OCI-LY1 (cell line): ENCODE results near the gene TPCN1.

Source experiments
- H2AFZ ChIP-seq: fragments of 200-600 bp; sonication (generic), shearing (Covaris generic); 2 replicates; pipeline ENCODE4 v1.6.0; 2014; ENCODE audit warnings: antibody characterized with exemption, mild to moderate bottlenecking, low read length
- H3F3A ChIP-seq: fragments of 200-600 bp; sonication (generic), shearing (Covaris generic); 2 replicates; pipeline ENCODE4 v1.6.0; 2014; ENCODE audit warnings: mild to moderate bottlenecking, antibody characterized with exemption, low read length, moderate library complexity; ENCODE audit not compliant: insufficient read depth
- H3K27ac ChIP-seq: fragments of 200-600 bp; sonication (generic); 2 replicates; pipeline ENCODE4 v1.5.1; 2014; ENCODE audit warnings: low read length, mixed run types, mild to moderate bottlenecking, low read depth; ENCODE audit not compliant: poor library complexity, severe bottlenecking
- H3K27me3 ChIP-seq: fragments of 200-600 bp; sonication (generic); 2 replicates; pipeline ENCODE4 v1.6.0; 2014; ENCODE audit warnings: antibody characterized with exemption, mild to moderate bottlenecking, low read length, moderate library complexity; ENCODE audit not compliant: insufficient read depth
- H3K36me3 ChIP-seq: fragments of 200-600 bp; sonication (generic); 2 replicates; pipeline ENCODE4 v1.6.1; 2014; ENCODE audit warnings: mild to moderate bottlenecking, antibody characterized with exemption, low read length, moderate library complexity, mixed read lengths; ENCODE audit not compliant: insufficient read depth
- H3K4me1 ChIP-seq: fragments of 200-600 bp; sonication (generic); 2 replicates; pipeline ENCODE4 v1.5.1; 2014; ENCODE audit warnings: mild to moderate bottlenecking, low read length, moderate library complexity; ENCODE audit not compliant: insufficient read depth, severe bottlenecking
- H3K4me2 ChIP-seq: fragments of 200-600 bp; sonication (generic), shearing (Covaris generic); 2 replicates; pipeline ENCODE4 v1.6.1; 2014; ENCODE audit warnings: low read length
- H3K4me3 ChIP-seq: fragments of 200-600 bp; sonication (generic); 2 replicates; pipeline ENCODE4 v1.5.1; 2014; ENCODE audit warnings: low read length, low read depth, mild to moderate bottlenecking, mixed read lengths; ENCODE audit not compliant: poor library complexity, severe bottlenecking
- H3K79me2 ChIP-seq: fragments of 200-600 bp; shearing (Covaris generic); 2 replicates; pipeline ENCODE4 v1.6.1; 2016; ENCODE audit warnings: mixed run types, low read length, mixed read lengths; ENCODE audit not compliant: insufficient read depth
- H3K9ac ChIP-seq: fragments of 200-600 bp; sonication (generic), shearing (Covaris generic); 2 replicates; pipeline ENCODE4 v1.6.1; 2014; ENCODE audit warnings: mild to moderate bottlenecking, low read length, mixed read lengths
- H3K9me2 ChIP-seq: fragments of 200-600 bp; sonication (generic), shearing (Covaris generic); 2 replicates; pipeline ENCODE4 v1.6.1; 2014; ENCODE audit warnings: low read depth, mild to moderate bottlenecking, low read length, mixed read lengths
- H3K9me3 ChIP-seq: fragments of 200-600 bp; shearing (Covaris generic); 2 replicates; pipeline ENCODE4 v1.6.1; 2014; ENCODE audit warnings: low read length, mixed read lengths
- H4K20me1 ChIP-seq: fragments of 200-600 bp; sonication (generic), shearing (Covaris generic); 2 replicates; pipeline ENCODE4 v1.6.0; 2016; ENCODE audit warnings: mild to moderate bottlenecking, low read length; ENCODE audit not compliant: insufficient read depth
- CTCF ChIP-seq: fragments of 200-600 bp; sonication (generic), shearing (Covaris generic); IDR thresholded peaks from 2 replicates; pipeline ENCODE4 v1.5.1; 2017; ENCODE audit warnings: mild to moderate bottlenecking, antibody characterized with exemption, low read length, moderate library complexity, mixed read lengths
- EZH2 ChIP-seq: fragments of 200-600 bp; sonication (generic), shearing (Covaris generic); IDR thresholded peaks from 2 replicates; pipeline ENCODE4 v1.8.0; 2017; ENCODE audit warnings: borderline replicate concordance, mixed run types, mild to moderate bottlenecking, antibody characterized with exemption, low read length, moderate library complexity, mixed read lengths

Gene TPCN1

DNA sequence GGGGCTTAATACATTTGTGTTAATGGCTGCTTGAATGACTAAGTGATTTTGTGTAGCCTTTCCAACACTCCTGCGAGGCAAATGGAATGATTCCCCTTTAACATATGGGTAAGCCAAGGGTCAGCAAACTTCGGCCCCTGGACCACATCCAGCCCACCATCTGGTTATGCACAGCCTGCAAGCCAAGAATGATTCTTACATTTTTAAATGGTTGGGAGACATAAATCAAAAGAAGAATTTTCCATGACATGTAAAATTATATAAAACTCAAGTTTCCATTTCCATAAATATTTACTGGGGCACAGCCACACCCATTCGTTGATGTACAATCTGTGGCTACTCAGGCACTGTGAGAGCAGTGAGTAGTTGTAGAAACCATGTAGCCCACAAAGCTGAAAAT, 104.7 kb downstream of the TPCN1 start:
- Histone ChIP-seq H3K79me2 (no peaks in the 10 kb centered on the region), H4K20me1 (no peaks in the 10 kb centered on the region), H3K4me2 (no peak overlapping the region), H3K9me2 (no peaks in the 10 kb centered on the region), H3K4me1 (no peaks in the 10 kb centered on the region), H3K9ac (no peak overlapping the region), H3K4me3 (no peak overlapping the region), H3F3A (no peaks in the 10 kb centered on the region), H3K27me3 (no peaks in the 10 kb centered on the region), H3K27ac (no peak overlapping the region), H3K36me3 (peaks cover 50% of the 10 kb centered on the region), H2AFZ (no peak overlapping the region), H3K9me3 (no peaks in the 10 kb centered on the region)
- no peak for TF ChIP-seq CTCF
- no peak for TF ChIP-seq EZH2

GRCh38 chr12:113326775-113327395, 105.6 kb downstream of the TPCN1 start:
- H4K20me1 ChIP-seq, result no peaks in the 10 kb centered on the region
- no peak overlapping the region for H3K4me3 ChIP-seq
- H3K4me2 ChIP-seq, result no peak overlapping the region
- no peaks in the 10 kb centered on the region for H3K9me2 ChIP-seq
- no peak overlapping the region for H3K9ac ChIP-seq
- H3K4me1 ChIP-seq, result peaks cover 1% of the 10 kb centered on the region
- no peak for TF ChIP-seq EZH2
- peak; percentile 29; the same call in 1 of the 2 replicates for TF ChIP-seq CTCF
- H2AFZ ChIP-seq, result no peak overlapping the region
- no peak overlapping the region for H3K27ac ChIP-seq
- H3K79me2 ChIP-seq, result no peaks in the 10 kb centered on the region
- no peaks in the 10 kb centered on the region for H3F3A ChIP-seq
- no peaks in the 10 kb centered on the region for H3K27me3 ChIP-seq
- peaks cover 49% of the 10 kb centered on the region for H3K36me3 ChIP-seq
- no peaks in the 10 kb centered on the region for H3K9me3 ChIP-seq

DNA sequence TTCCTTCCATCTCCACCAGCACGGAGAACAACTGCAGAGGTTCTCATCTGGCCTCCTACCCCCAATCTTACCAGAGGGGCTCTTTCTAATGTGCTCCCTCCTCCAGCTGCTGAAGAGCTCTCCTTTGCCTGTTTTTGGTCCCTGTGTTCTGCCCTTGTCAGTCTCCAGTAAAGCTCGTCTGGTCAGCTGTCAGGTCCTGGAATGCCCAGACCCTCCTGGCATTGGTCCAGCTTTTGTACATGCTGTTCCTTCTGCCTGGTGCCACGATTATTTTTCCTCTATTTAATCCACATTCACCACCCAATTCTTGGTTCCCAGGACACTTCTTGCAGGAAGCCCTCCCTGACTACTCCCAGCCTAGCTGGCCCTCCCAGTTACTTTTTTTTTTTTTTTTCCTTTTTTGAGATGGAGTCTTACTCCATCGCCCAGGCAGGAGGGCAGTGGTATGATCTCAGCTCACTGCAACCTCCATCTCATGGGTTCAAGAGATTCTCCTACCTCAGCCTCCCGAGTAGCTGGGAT, 107.2 kb downstream of the TPCN1 start:
- peaks cover 36% of the 10 kb centered on the region; the same call in 1 of the 2 replicates for H3K36me3 ChIP-seq
- no peak overlapping the region for H3K27ac ChIP-seq
- no peak overlapping the region for H3K4me2 ChIP-seq
- no peaks in the 10 kb centered on the region for H3K9me3 ChIP-seq
- H3K4me3 ChIP-seq, result no peak overlapping the region
- H4K20me1 ChIP-seq, result no peaks in the 10 kb centered on the region
- TF ChIP-seq CTCF (no peak), EZH2 (no peak)
- H3F3A ChIP-seq, result no peaks in the 10 kb centered on the region
- no peaks in the 10 kb centered on the region for H3K9me2 ChIP-seq
- H3K4me1 ChIP-seq, result peaks cover 16% of the 10 kb centered on the region
- no peak overlapping the region for H3K9ac ChIP-seq
- no peaks in the 10 kb centered on the region for H3K79me2 ChIP-seq
- no peaks in the 10 kb centered on the region for H3K27me3 ChIP-seq
- H2AFZ ChIP-seq, result no peak overlapping the region
